Astrocyte of the spinal cord (primary cell): ENCODE measurements around the gene TPD52L2.

Experiments used
- DNase-seq: peaks from one replicate; pipeline ENCODE4 v3.0.0; 2011; ENCODE audit warnings: low read depth, low spot score
- H3K4me3 ChIP-seq: 2 replicates; pipeline ENCODE4 v1.5.1; 2011; ENCODE audit warnings: low read depth, mild to moderate bottlenecking, low read length, moderate library complexity
- CTCF ChIP-seq: IDR thresholded peaks from 2 replicates; pipeline ENCODE4 v1.5.1; 2012; ENCODE audit warnings: low read depth, mild to moderate bottlenecking, low read length, inconsistent platforms
- in situ Hi-C: cut with HindIII; loops from 2 replicates; pipeline ENCODE4 v1.10.0; 2017; ENCODE audit warnings: low sequenced_read_pairs

Gene TPD52L2

GRCh38 chr20:63885264-63886053 lies 20.4 kb downstream of the TPD52L2 start:
- no peak overlapping the region for H3K4me3 ChIP-seq
- no peak for TF ChIP-seq CTCF
- no peak for DNase-seq
- in situ Hi-C loops = no loop called here

- no peak for TF ChIP-seq CTCF
- DNase-seq = no peak
- H3K4me3 ChIP-seq = no peak overlapping the region
- in situ Hi-C loops = no loop called here
Observed at GRCh38 chr20:63886054-63886419, 21.0 kb downstream of the TPD52L2 start.

- no peak for TF ChIP-seq CTCF
- no peak for DNase-seq
- in situ Hi-C loops = no loop called here
- H3K4me3 ChIP-seq = no peak overlapping the region
Observed at GRCh38 chr20:63886921-63887320, 21.9 kb downstream of the TPD52L2 start.

GRCh38 chr20:63889241-63890200 lies 24.5 kb downstream of the TPD52L2 start:
- H3K4me3 ChIP-seq = no peak overlapping the region
- in situ Hi-C loops = no loop called here
- no peak for DNase-seq
- no peak for TF ChIP-seq CTCF

- TF ChIP-seq CTCF = no peak
- no peak for DNase-seq
- H3K4me3 ChIP-seq = no peak overlapping the region
- in situ Hi-C loops = no loop called here
Observed at GRCh38 chr20:63890201-63890576, 25.1 kb downstream of the TPD52L2 start.

GRCh38 chr20:63890616-63891015 lies 25.5 kb downstream of the TPD52L2 start:
- no peak for DNase-seq
- no peak for TF ChIP-seq CTCF
- in situ Hi-C loops = no loop called here
- H3K4me3 ChIP-seq = no peak overlapping the region
